Osteoblast (primary cell): Measurements from ENCODE around the gene PAX5. TPM values are rescaled to one million over a fixed set of nuclear protein-coding genes. Genes with fewer than 3 reads are reported as not detected.
"Not testable (repeated sequence)": the region's sequence is repeated elsewhere in the genome, so short reads cannot be mapped to it uniquely, and the experiment has no call there.

Experiments used
- DNase-seq: peaks from one replicate; pipeline ENCODE4 v3.0.0; 2011; ENCODE audit warnings: low spot score, mixed read lengths; ENCODE audit not compliant: insufficient read length; ENCODE audit errors: missing footprints
- H2AFZ ChIP-seq: 2 replicates; pipeline ENCODE4 v1.6.0; 2011; ENCODE audit warnings: mild to moderate bottlenecking, low read length
- H3K27ac ChIP-seq: 2 replicates; pipeline ENCODE4 v1.5.1; 2011; ENCODE audit warnings: mild to moderate bottlenecking, low read depth, low read length, moderate library complexity
- H3K27me3 ChIP-seq: 2 replicates; pipeline ENCODE4 v1.6.0; 2012; ENCODE audit warnings: mild to moderate bottlenecking, control low read depth, inconsistent platforms, low read length, moderate library complexity; ENCODE audit not compliant: insufficient read depth
- H3K36me3 ChIP-seq: 2 replicates; pipeline ENCODE4 v1.5.1; 2011; ENCODE audit warnings: mild to moderate bottlenecking, low read length, control low read depth, moderate library complexity; ENCODE audit not compliant: insufficient read depth
- H3K4me1 ChIP-seq: 2 replicates; pipeline ENCODE4 v1.5.1; 2011; ENCODE audit warnings: mild to moderate bottlenecking, low read length, control low read depth, moderate library complexity; ENCODE audit not compliant: insufficient read depth
- H3K4me2 ChIP-seq: 2 replicates; pipeline ENCODE4 v1.6.0; 2011; ENCODE audit warnings: mild to moderate bottlenecking, low read length; ENCODE audit not compliant: insufficient read depth
- H3K4me3 ChIP-seq: fragments of 200-600 bp; sonication (generic); 3 replicates; pipeline ENCODE4 v1.5.1; 2012; ENCODE audit warnings: mild to moderate bottlenecking, low read length, inconsistent platforms; ENCODE audit not compliant: insufficient read depth
- H3K79me2 ChIP-seq: 2 replicates; pipeline ENCODE4 v1.6.0; 2012; ENCODE audit warnings: mild to moderate bottlenecking, low read length, control low read depth, inconsistent platforms; ENCODE audit not compliant: insufficient read depth
- H3K9me3 ChIP-seq: 2 replicates; pipeline ENCODE4 v1.5.1; 2011; ENCODE audit warnings: low read depth, low read length, control low read depth
- H4K20me1 ChIP-seq: 2 replicates; pipeline ENCODE4 v1.6.0; 2012; ENCODE audit warnings: mild to moderate bottlenecking, low read length, control low read depth; ENCODE audit not compliant: insufficient read depth
- total RNA-seq: library from RNA; depleted of rRNA; stranded (reverse); fragments of >200 nt; gene quantifications from 2 replicates; pipeline ENCODE4 v1.2.3, GENCODE V29; 2012
- TF ChIP-seq, protein P1 (sequence below): IDR thresholded peaks from 2 replicates; pipeline ENCODE4 v1.5.1; 2011; ENCODE audit warnings: mild to moderate bottlenecking, low read depth, low read length, moderate library complexity; ENCODE audit errors: extremely low read depth

PAX5 gene
- total RNA-seq, 1 donor = not detected

DNA sequence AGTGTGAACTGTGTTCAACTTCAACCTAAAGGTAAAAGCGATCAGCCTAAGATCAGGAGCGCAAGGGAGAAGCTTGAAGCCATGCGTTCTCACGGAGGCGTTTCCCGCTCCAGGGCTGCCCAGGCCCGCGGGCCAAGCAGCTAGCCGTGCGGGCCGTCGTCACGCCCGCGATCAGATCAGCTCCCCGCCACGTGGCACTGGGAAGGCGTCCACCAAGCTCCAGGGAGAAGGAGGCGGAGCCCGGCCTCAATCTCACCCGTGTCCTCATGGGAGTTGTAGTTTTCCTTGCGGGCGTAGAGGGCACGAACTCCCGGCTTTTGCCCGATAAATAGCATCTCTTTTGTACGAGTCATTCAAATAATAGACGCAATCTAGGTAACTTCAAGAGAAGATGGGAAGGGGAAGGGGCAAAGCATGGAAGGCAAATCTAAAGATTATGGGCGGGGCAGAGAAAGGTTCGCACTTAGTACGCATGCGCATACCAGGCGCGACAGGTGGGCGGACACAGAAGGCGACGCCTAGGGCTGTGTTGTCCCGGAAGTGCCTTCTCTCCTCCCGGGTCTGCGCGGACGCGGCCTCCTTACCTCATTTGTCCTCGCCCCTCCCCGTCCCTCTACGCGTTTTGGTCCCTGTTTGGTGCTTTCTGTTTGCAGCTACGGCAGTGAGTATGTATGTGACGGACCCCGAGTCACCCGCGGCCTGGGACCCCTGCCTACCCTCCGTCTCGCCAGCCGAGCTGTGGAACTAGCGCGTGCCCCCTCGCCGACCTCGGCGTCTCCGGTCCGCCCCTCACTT lies 45.5 kb upstream of the PAX5 start:
- Histone ChIP-seq H3K4me3 (peak overlapping the region; percentile 98), H4K20me1 (peaks cover 21% of the 10 kb centered on the region), H3K4me1 (peaks cover 4% of the 10 kb centered on the region), H3K9me3 (no peaks in the 10 kb centered on the region), H2AFZ (peak overlapping the region; percentile 91), H3K27me3 (no peaks in the 10 kb centered on the region), H3K27ac (peak overlapping the region; percentile 57), H3K4me2 (peak overlapping the region; percentile 70), H3K36me3 (no peaks in the 10 kb centered on the region), H3K79me2 (peaks cover 46% of the 10 kb centered on the region)
- TF ChIP-seq, protein P1, sequence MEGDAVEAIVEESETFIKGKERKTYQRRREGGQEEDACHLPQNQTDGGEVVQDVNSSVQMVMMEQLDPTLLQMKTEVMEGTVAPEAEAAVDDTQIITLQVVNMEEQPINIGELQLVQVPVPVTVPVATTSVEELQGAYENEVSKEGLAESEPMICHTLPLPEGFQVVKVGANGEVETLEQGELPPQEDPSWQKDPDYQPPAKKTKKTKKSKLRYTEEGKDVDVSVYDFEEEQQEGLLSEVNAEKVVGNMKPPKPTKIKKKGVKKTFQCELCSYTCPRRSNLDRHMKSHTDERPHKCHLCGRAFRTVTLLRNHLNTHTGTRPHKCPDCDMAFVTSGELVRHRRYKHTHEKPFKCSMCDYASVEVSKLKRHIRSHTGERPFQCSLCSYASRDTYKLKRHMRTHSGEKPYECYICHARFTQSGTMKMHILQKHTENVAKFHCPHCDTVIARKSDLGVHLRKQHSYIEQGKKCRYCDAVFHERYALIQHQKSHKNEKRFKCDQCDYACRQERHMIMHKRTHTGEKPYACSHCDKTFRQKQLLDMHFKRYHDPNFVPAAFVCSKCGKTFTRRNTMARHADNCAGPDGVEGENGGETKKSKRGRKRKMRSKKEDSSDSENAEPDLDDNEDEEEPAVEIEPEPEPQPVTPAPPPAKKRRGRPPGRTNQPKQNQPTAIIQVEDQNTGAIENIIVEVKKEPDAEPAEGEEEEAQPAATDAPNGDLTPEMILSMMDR = no peak
- peak; percentile 94 for DNase-seq

DNA sequence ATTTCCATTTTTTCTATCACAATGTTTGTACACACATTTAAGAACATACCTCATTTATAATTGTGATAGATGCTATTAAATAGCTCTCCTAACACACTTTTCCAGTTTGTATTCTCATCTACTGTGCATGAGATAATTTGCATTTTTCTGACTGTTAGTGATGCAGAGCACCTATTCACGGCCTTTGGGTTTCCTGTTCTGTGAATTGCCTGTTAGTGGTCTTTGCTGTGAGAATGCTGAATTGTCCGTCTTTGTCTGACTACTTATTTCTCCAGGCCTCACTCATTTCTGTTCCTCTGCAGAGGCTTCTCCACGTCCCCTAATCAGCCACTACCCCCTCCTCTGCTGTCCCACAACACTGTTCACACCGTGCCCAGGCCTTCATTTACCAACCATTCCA lies 40.7 kb upstream of the PAX5 start:
- H3K79me2 ChIP-seq, H3K36me3 ChIP-seq, H3K27me3 ChIP-seq, H3K4me1 ChIP-seq, H2AFZ ChIP-seq, DNase-seq, H4K20me1 ChIP-seq, H3K4me3 ChIP-seq, H3K27ac ChIP-seq, H3K9me3 ChIP-seq, H3K4me2 ChIP-seq: not testable (repeated sequence)

DNA sequence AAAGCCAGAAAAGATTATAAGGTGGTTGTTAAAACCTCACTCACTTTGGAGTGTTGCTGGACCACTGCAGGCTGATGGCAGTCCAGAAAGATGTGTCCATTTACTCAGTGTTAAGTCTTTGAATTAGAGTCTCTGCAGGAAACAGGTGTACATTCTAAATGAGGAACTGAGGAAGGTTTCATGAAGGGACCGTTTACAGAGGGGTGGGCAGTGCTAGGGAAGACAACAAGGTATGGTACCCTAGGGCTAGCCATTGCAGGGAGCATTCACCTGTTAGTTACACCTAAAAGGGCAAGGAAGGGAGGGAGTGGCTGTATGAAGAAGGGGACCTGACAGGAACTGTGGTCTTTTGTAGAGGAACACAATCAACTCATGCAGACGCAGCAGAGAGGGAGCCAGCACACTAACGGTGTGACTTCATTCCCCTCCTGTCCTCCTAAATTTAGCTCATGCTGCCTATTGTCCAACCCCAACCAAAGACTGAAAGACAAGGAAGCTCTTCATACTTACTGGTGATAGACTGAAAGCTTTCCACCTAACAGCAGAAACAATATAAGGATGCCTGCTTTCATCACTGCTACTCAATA lies 32.2 kb upstream of the PAX5 start:
- no peak for DNase-seq
- Histone ChIP-seq H3K36me3 (no peaks in the 10 kb centered on the region), H4K20me1 (no peaks in the 10 kb centered on the region)

DNA sequence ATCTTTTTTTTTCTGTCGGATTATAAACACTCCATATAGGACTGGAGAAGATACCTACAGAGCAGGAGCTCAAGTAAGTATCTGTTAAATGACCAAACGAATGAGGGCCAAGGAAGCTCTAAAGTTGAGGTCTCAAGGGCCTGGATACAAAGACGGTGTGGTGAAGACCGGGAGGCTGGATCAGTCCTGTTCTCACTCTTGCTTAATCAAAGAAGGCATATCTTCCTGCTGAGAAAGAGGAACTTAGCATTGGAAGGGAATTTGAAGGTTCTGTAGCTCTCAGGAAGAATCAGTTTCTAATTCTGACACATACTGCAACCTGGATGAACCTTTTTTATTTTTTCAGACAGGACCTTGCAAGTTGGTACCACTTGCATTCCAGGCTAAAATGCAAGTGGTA lies 28.3 kb upstream of the PAX5 start:
- Histone ChIP-seq H3K27ac (no peak overlapping the region), H3K27me3 (peaks cover 39% of the 10 kb centered on the region), H3K9me3 (no peaks in the 10 kb centered on the region), H3K4me3 (no peak overlapping the region), H3K36me3 (no peaks in the 10 kb centered on the region), H3K4me2 (no peak overlapping the region), H3K4me1 (no peaks in the 10 kb centered on the region), H3K79me2 (no peaks in the 10 kb centered on the region), H2AFZ (no peak overlapping the region), H4K20me1 (no peaks in the 10 kb centered on the region)
- TF ChIP-seq, protein P1 = no peak
- no peak for DNase-seq

More for the DNA sequence above, 32.2 kb upstream of the PAX5 start:
- Histone ChIP-seq H3K4me2 (no peak overlapping the region), H3K4me1 (no peaks in the 10 kb centered on the region), H3K4me3 (no peak overlapping the region), H3K27me3 (peaks cover 34% of the 10 kb centered on the region), H3K27ac (no peak overlapping the region), H3K79me2 (no peaks in the 10 kb centered on the region), H3K9me3 (no peaks in the 10 kb centered on the region), H2AFZ (no peak overlapping the region)
- TF ChIP-seq, protein P1 = no peak
